HG03565 (cell line): Measurements from ENCODE around the gene METRN.
"Not testable (repeated sequence)": the region's sequence is repeated elsewhere in the genome, so short reads cannot be mapped to it uniquely, and the experiment has no call there.

Experiments
- ATAC-seq: cut with Tn5 transposase; IDR thresholded peaks from one replicate; pipeline ENCODE4 v1.9.1; 2021; ENCODE audit warnings: mild to moderate bottlenecking, moderate library complexity; ENCODE audit not compliant: unreplicated experiment

Gene METRN

GRCh38 chr16:689175-689897 lies 25.6 kb upstream of the METRN start:
- no peak for ATAC-seq

GRCh38 chr16:691242-691641 lies 23.7 kb upstream of the METRN start:
- ATAC-seq = not testable (repeated sequence)

GRCh38 chr16:692356-693108 lies 22.4 kb upstream of the METRN start:
- ATAC-seq = no peak

- ATAC-seq = no peak
Observed at GRCh38 chr16:693364-693763, 21.6 kb upstream of the METRN start.

GRCh38 chr16:693766-694165 lies 21.2 kb upstream of the METRN start:
- ATAC-seq = no peak

GRCh38 chr16:694187-694862 lies 20.6 kb upstream of the METRN start:
- ATAC-seq = no peak

- no peak for ATAC-seq
Observed at GRCh38 chr16:694863-695354, 20.0 kb upstream of the METRN start.

GRCh38 chr16:695355-696089 lies 19.4 kb upstream of the METRN start:
- ATAC-seq = no peak

GRCh38 chr16:698911-699671 lies 15.8 kb upstream of the METRN start:
- no peak for ATAC-seq

GRCh38 chr16:700684-701584 lies 14.0 kb upstream of the METRN start:
- ATAC-seq = no peak

GRCh38 chr16:702341-702740 lies 12.6 kb upstream of the METRN start:
- no peak for ATAC-seq

- ATAC-seq = no peak
Observed at GRCh38 chr16:703406-703805, 11.5 kb upstream of the METRN start.

GRCh38 chr16:704047-704446 lies 10.9 kb upstream of the METRN start:
- ATAC-seq = no peak

GRCh38 chr16:704552-705380 lies 10.2 kb upstream of the METRN start:
- no peak for ATAC-seq

- ATAC-seq = no peak
Observed at GRCh38 chr16:705431-706188, 9.3 kb upstream of the METRN start, which contains the start of gene FBXL16. Gene FBXL16 (minus strand): TSS chr16:705801. CDS start chr16:697405, 8,396 bp downstream.

- no peak for ATAC-seq
Observed at GRCh38 chr16:706189-707061, 8.5 kb upstream of the METRN start.
